Esophagus (tissue), 2 donors: ENCODE measurements around the gene INHBE. TPM values are rescaled to one million over a fixed set of nuclear protein-coding genes. Genes with fewer than 3 reads are reported as not detected.
"Not testable (repeated sequence)": the region's sequence is repeated elsewhere in the genome, so short reads cannot be mapped to it uniquely, and the experiment has no call there.

Source experiments
- H3K27ac ChIP-seq, 2 donors: one replicate each; pipeline ENCODE4 v1.5.1; 2013; ENCODE audit warnings: low read depth in 2 of 2, mild to moderate bottlenecking in 2 of 2, inconsistent platforms in 1 of 2, low read length in 1 of 2, moderate library complexity in 1 of 2
- H3K27me3 ChIP-seq, 2 donors: one replicate each; pipeline ENCODE4 v1.6.1; 2013; ENCODE audit warnings: low read length in 2 of 2, control low read depth in 1 of 2, mild to moderate bottlenecking in 1 of 2; ENCODE audit not compliant: insufficient read depth in 2 of 2, control insufficient read depth in 1 of 2
- H3K36me3 ChIP-seq, 2 donors: one replicate each; pipeline ENCODE4 v1.6.1; 2013; ENCODE audit warnings: low read length in 1 of 2; ENCODE audit not compliant: control insufficient read depth in 2 of 2, insufficient read depth in 2 of 2
- H3K4me1 ChIP-seq, 2 donors: one replicate each; pipeline ENCODE4 v1.6.1; 2013; ENCODE audit warnings: low read length in 1 of 2; ENCODE audit not compliant: control insufficient read depth in 2 of 2, insufficient read depth in 2 of 2
- H3K4me3 ChIP-seq, 2 donors: one replicate each; pipeline ENCODE4 v1.5.1; 2013; ENCODE audit warnings: low read length in 2 of 2, mild to moderate bottlenecking in 2 of 2, low read depth in 1 of 2, moderate library complexity in 1 of 2
- H3K9me3 ChIP-seq, 2 donors: one replicate each; pipeline ENCODE4 v1.6.1; 2013; ENCODE audit warnings: mild to moderate bottlenecking in 2 of 2, low read depth in 1 of 2, low read length in 1 of 2, moderate library complexity in 1 of 2; ENCODE audit not compliant: control insufficient read depth in 2 of 2, insufficient read depth in 1 of 2
- WGBS, 2 donors: extraction: QIAGEN DNeasy Blood & Tissue Kit; methylation state at CpG; one replicate each; pipeline ENCODE4 v1.1.7; 2013; 5-methylcytosine and 5-hydroxymethylcytosine counted together
- polyA plus RNA-seq, 2 donors: library from polyadenylated mRNA; stranded (reverse); fragments of 200-250 nt; gene quantifications; one replicate each; pipeline ENCODE4 v1.2.3, GENCODE V29; 2013
- donor health status: healthy with polysubstance abuse.
- donor health status: Bipolar disorder and iron deficiency.

The INHBE gene
- polyA plus RNA-seq, 2 donors: 0.01 TPM; not detected in 1

DNA sequence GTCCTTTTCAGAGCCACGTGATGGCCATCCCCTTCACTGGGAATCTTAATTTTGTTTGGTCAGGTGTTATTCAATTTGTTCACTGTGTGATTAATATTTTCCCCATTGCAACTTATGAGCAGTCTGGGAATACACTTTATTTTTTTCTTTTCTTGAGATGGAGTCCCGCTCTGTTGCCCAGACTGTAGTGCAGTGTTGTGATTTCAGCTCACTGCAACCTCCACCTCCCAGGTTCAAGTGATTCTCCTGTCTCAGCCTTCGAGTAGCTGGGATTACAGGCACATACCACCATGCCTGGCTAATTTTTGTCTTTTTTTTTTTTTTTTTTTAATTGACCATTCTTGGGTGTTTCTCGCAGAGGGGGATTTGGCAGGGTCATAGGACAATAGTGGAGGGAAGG lies 51.4 kb downstream of the INHBE start:
- not testable (repeated sequence) for H3K9me3 ChIP-seq, H3K27ac ChIP-seq, H3K4me3 ChIP-seq, H3K27me3 ChIP-seq, H3K4me1 ChIP-seq
- 92 to 96% methylated on average over 4 of the region's 4 CpGs for WGBS, 2 donors
- peaks cover 14 to 16% of the 10 kb centered on the region in 2 donors for H3K36me3 ChIP-seq

Other genes starting within 250 kb of the INHBE start
- gene NXPH4, start 238.5 kb upstream of the INHBE start, polyA plus RNA-seq: 1 to 10 TPM in 1 of 2 donors, under 1 TPM in 1; 0.73 to 1.3 TPM
- gene SHMT2, start 225.6 kb upstream of the INHBE start, polyA plus RNA-seq: 10 to 100 TPM; 19.8 to 69.5 TPM
- gene STAC3, start 204.1 kb upstream of the INHBE start, polyA plus RNA-seq: 1 to 10 TPM in 1 of 2 donors, under 1 TPM in 1; 0.96 to 1.4 TPM
- gene R3HDM2, start 24.3 kb upstream of the INHBE start, polyA plus RNA-seq: 10 to 100 TPM; 10.4 to 12.4 TPM
- under 1 TPM in 1 of 2 donors, not detected in 1; 0.01 TPM for gene INHBC, start 20.5 kb upstream of the INHBE start, polyA plus RNA-seq
- gene GLI1, start 4.5 kb downstream of the INHBE start, polyA plus RNA-seq: under 1 TPM; 0.16 to 0.28 TPM
- gene ARHGAP9, start 24.6 kb downstream of the INHBE start, polyA plus RNA-seq: 1 to 10 TPM; 4.3 to 9.2 TPM
- gene MARS1, start 32.8 kb downstream of the INHBE start, polyA plus RNA-seq: 100 to 1,000 TPM in 1 of 2 donors, 10 to 100 TPM in 1; 74.4 to 106 TPM
- gene DDIT3, start 65.2 kb downstream of the INHBE start, polyA plus RNA-seq: 10 to 100 TPM; 19.8 to 30.7 TPM
- gene MBD6, start 67.5 kb downstream of the INHBE start, polyA plus RNA-seq: 10 to 100 TPM; 14.7 to 35.0 TPM
- gene DCTN2, start 91.9 kb downstream of the INHBE start, polyA plus RNA-seq: 100 to 1,000 TPM in 1 of 2 donors, 10 to 100 TPM in 1; 77.4 to 159 TPM
- gene KIF5A, start 94.7 kb downstream of the INHBE start, polyA plus RNA-seq: under 1 TPM; 0.12 to 0.24 TPM
- 10 to 100 TPM in 1 of 2 donors, 1 to 10 TPM in 1; 9.4 to 20.3 TPM for gene PIP4K2C, start 135.9 kb downstream of the INHBE start, polyA plus RNA-seq
- gene DTX3, start 149.5 kb downstream of the INHBE start, polyA plus RNA-seq: 10 to 100 TPM; 11.6 to 16.7 TPM
- gene ARHGEF25, start 156.1 kb downstream of the INHBE start, polyA plus RNA-seq: 10 to 100 TPM; 18.4 to 20.8 TPM
- under 1 TPM; 0.10 to 0.18 TPM for gene B4GALNT1, start 177.9 kb downstream of the INHBE start, polyA plus RNA-seq
- gene OS9, start 238.8 kb downstream of the INHBE start, polyA plus RNA-seq: 100 to 1,000 TPM; 106 to 120 TPM